ENCODE measurements around the gene DNAAF5.
"Not testable (repeated sequence)": the region's sequence is repeated elsewhere in the genome, so short reads cannot be mapped to it uniquely, and the experiment has no call there.

Gene DNAAF5

DNA sequence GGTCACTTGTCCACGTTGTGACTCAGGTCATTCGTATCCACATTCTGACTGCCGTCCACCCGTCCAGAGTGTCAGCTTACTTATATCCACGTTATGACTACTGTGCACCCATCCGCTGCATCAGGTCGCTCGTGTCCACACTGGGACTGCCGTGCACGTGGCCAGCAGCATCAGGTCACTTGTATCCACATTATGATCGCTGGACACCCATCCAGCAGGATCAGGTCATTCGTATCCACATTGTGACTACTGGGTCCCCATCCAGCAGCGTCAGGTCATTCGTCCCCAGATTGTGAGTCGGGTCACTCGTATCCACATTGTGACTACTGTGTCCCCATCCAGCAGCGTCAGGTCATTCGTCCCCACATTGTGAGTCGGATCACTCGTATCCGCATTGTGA, 58.5 kb downstream of the DNAAF5 start:
- no peak for FAIRE-seq

DNA sequence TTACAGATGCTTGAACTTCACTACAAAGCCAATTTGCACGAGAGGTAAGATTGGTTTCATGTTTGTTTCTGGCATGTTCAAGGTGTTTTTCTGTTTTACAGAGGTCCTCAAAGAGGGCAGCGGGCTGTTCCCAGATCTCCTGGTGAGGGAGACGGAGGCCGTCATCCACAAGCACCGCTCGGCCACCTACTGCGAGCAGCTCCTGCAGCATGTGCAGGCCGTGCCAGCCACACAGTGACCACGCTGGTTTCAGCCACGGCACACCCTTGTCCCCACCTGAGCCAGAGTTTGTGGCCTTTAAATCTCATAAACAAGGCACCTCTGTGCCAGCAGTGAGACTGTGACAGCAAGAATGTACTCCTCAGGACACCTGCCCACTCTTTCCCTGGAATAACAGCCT, 58.9 kb downstream of the DNAAF5 start:
- FAIRE-seq: no peak

DNA sequence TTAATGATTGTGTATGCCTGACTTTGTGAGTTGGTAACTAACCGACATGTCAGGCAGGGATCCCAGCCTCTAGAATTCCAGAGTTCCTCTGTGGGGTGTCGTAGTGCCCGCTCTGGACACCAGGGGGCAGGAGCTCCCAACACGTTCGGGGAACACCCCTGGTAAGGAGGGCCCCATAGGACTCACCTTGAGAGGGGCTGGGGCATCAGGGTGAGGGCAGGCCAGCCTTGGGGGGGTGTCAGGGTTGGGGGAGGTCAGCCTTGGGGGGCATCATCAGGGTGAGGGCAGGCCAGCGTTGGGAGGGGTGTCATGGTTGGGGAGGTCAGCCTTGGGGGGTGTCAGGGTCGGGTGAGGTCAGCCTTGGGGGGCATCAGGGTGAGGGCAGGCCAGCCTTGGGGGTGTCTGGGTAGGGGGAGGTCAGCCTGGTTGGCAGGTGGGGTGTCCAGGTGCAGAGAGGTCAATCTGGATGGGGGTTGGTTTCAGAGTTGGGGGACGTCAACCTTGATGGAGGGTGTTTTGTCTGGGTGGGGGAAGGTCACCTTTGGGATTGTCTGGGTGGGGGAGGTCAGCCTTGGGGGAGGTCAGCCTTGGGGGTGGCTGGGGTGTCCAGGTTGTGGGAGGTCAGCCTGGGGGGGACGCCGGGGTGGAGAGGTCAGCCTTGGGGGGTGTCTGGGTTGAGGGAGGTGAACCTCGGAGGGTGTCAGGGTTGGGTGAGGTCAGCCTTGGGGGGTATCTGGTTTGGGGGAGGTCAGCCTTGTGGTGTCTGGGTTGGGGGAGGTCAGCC, 60.2 kb downstream of the DNAAF5 start:
- FAIRE-seq: no peak

DNA sequence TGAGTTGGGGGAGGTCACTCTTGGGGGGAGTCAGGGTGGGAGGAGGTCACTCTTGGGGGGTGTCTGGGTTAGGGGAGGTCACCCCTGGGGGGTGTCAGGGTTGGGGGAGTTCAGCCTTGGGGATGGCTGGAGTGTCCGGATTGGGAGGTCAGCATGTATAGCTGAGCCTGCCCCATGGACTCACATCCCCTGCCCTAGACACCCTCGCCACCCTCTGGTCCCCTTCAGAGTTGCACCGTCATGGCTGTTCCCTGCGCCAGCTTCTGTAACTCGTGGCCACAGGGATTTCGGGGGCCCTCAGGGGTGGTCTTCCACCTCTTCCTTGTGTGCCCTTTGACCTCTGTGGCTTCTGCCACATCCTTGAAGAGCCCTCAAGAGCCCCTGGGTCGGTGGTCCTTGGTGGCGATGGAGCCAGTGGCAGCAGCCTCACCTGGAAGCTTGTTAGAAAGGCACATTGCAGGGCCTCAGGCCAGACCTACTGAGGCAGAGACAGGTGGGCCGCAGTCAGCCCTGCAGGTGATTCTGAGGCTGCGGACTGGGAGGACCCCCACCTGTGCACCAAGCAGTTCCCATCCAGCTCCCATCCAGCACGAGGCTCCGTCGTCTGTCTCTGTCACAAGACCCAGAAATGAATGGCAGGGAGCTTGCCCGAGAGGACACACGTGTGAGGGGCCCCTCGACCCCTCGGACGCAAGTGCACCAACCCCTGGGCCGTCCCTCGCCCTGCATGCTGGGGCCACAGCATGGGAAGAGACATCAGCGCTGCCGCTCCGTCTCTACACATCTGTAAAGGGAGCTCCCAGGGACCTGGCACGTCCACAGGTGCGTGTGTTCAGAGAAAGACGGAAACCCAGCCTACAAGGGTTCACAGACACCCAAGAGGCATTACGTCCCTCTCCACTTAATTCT, 61.1 kb downstream of the DNAAF5 start:
- no peak for FAIRE-seq

DNA sequence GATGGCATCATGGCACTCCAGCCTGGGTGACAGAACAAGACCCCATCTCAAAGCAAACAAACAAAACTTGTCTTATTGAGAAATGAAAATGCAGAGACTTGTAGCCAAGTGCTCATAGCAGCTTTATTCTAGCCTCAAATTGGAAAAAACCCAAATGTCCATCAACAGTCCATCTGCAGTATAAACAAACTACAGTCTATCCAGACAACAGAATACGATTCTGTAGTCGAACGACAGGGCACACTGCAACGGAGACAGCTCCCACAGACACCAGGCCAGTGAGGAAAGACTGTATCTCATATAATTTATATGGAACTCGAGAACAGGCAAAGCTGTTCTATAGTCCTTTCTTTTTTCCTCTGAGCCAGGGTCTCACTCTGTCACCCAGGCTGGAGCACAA, 65.0 kb downstream of the DNAAF5 start:
- no peak for FAIRE-seq

DNA sequence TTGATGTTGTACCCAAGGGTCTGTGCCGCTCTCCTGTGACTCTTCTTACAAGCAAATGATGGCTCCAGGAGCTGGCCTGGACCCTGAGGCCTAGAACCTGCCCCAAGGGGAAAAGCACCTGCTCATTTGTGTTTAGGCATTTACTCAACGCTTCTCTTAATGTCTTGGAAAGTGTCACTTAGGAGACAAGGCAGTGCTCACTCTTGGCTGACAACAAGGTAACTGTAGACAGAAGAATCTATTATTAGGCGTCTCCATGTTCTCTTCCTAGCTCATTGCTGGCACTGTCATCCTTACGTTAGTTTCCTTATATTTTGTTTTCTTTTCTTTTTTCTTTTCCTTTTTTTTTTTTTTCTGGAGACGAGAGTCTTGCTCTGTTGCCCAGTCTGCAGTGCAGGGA, 67.7 kb downstream of the DNAAF5 start:
- FAIRE-seq: no peak

DNA sequence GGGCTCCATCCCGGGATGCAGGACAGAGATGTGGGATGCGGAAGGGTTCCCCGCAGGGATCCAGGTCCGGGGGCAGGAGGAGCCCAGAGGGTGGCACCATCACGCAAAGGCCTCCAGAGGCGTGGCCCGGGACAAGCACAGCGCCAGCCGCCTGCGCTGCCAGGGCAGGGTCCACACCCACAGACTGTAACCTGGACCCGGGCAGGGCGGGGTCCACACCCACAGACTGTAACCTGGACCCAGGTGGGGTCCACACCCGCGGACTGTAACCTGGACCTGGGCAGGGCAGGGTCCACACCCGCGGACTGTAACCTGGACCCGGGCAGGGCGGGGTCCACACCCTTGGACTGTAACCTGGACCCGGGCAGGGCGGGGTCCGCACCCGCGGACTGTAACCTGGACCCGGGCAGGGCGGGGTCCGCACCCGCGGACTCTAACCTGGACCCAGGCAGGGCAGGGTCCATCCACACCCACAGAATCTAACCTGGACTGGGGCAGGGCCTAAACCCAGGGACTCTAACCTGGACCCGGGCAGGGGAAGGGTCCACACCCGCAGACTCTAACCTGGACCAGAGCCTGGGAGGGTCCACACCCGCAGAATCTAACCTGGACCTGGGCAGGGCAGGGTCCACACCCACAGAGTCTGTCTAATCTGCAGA, 68.3 kb downstream of the DNAAF5 start:
- FAIRE-seq: no peak

DNA sequence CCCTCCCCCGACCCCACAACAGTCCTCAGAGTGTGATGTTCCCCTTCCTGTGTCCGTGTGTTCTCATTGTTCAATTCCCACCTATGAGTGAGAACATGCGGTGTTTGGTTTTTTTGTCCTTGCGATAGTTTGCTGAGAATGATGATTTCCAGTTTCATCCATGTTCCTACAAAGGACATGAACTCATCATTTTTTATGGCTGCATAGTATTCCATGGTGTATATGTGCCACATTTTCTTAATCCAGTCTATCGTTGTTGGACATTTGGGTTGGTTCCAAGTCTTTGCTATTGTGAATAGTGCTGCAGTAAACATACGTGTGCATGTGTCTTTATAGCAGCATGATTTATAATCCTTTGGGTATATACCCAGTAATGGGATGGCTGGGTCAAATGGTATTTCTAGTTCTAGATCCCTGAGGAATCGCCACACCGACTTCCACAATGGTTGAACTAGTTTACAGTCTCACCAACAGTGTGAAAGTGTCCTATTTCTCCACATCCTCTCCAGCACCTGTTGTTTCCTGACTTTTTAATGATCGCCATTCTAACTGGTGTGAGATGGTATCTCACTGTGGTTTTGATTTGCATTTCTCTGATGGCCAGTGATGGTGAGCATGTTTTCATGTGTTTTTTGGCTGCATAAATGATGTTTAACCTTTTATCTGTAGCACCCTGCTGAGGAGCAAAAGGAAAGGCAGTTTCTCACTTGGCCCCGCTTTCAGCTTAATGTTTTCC, 70.1 kb downstream of the DNAAF5 start:
- not testable (repeated sequence) for FAIRE-seq

DNA sequence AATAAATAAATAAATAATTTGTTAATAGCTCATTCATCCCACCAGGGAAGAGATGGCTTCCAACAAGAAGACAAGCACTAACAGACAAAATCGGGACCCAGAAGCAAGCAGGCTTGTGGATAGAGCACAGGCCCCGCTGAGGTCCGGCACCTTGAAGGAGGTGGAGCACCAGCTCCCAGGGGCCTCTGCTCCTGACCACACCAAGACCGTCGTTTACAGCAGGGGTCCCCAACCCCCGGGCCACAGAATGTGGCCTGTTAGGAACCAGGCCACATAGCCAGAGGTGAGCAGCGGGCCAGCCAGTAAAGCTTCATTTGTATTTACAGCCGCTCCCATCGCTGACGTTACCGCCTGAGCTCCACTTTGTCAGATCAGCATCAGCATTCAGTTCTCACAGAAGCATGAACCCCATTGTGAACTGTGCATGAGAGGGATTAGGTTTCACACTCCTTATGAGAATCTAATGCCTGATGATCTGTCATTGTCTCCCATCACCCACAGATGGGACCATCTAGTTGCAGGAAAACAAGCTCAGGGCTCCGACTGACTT, 72.5 kb downstream of the DNAAF5 start:
- FAIRE-seq: no peak

DNA sequence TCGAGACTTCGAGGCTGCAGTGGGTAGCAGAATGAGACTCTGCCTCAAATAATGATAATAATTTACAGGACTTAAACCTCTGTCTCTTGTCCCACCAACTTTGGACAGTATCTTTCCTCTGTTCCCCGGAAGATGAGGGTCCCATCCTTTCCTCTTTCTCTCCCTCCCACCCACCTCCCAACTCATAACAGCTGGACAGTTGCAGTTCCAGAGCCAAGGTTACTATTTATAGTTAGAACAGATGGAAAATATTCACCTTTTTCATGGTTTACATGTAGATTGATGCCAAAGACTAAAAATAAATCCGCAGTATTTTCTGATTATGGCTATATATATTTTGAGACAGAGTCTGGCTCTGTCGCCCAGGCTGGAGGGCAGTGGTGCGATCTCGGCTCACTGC, 74.2 kb downstream of the DNAAF5 start:
- no peak for FAIRE-seq

DNA sequence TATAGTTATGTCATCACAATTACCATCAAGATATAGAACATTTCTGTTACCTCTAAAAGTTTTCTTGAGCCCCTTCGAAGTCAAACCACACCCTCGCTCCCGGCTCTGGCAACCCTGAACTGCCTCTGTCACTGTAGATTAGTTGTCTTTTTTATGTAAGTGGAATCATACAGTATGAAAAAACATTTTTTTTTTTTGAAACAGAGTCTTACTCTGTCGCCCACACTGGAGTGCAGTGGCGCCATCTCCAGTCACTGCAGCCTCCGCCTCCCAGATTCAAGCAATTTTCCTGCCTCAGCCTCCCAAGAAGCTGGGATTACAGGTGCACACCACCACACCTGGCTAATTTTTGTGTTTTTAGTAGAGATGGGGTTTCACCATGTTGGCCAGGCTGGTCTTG, 74.9 kb downstream of the DNAAF5 start:
- FAIRE-seq: not testable (repeated sequence)

DNA sequence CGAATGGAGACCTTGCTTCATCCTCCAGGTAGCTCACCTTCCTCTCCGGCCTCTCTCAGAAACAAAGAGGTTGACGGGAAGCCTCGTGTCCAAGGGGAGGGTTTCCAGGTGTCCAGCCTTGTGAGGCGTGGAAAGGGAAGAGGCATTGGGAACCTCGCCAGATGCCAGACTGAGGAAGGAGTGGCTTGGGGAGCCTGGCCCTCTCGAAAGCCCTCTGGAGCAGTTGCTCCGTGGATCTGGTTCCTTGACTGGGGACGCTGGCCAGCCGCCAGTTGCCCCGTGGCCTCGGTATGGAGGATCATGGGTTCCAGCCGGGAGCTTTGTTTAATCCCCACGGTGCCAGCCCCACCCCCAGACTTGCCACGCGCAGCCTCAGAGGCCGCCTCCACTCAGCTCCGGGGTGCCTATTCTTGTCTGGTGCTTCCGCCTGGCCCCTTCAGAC, 75.5 kb downstream of the DNAAF5 start:
- no peak for FAIRE-seq

DNA sequence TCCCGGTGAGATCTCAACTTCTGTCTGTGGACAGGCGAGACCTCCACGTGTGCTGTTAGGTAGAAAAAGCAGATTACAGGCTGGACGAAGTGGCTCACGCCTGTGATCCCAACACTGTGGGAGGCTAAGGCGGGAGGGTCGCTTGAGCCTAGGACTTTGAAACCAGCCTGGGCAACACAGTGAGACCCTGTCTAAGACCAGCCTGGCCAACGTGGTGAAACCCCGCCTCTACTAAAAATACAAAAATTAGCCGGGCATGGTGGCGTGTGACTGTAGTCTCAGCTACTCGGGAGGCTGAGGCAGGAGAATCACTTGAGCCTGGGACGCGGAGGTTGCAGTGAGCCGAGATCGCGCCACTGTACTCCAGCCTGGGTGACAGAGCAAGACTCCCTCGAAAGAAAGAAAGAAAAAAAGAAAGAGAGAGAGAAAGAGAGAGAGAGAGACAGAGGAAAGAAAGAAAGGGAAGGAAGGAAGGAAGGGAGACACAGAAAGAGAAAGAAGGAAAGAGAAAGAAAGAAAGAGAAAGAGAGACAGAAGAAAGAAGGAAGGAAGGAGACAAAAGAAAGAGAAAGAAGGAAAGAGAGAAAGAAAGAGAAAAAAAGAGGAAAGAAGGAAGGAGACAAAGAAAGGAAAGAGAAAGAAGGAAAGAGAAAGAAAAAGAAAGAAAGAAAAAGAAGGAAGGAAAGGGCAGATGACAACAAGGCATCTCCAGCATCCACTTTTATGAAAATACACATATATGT, 76.2 kb downstream of the DNAAF5 start:
- no peak for FAIRE-seq

DNA sequence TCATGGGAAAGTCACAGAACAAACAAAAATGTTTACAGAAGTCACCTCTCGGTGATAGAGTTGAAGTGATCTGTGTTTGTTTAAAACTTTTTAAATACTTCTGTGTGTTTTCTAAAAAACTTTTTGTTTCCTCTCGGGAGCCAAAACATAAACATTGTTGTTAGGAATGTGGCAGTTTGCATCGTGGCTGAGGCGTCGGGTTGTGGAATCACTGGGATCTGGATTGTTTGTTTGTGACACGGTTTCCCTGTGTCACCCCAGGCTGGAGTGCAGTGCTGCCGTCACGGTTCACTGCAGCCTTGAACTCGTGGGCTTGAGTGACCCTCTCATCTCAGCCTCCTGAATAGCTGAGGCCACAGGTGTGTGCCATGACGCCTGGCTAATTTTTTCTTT, 76.7 kb downstream of the DNAAF5 start:
- no peak for FAIRE-seq

DNA sequence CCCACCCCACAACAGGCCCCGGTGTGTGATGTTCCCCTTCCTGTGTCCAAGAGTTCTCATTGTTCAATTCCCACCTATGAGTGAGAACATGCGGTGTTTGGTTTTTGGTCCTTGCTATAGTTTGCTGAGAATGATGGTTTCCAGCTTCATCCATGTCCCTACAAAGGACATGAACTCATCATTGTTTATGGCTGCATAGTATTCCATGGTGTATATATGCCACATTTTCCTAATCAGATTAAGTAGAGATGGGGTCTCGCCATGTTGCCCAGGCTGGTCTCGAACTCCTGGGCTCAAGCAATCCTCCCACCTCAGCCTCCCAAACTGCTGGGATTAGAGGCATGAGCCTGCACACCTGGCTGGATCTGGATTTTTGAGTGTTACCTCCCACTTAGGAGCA, 77.3 kb downstream of the DNAAF5 start:
- FAIRE-seq: not testable (repeated sequence)

DNA sequence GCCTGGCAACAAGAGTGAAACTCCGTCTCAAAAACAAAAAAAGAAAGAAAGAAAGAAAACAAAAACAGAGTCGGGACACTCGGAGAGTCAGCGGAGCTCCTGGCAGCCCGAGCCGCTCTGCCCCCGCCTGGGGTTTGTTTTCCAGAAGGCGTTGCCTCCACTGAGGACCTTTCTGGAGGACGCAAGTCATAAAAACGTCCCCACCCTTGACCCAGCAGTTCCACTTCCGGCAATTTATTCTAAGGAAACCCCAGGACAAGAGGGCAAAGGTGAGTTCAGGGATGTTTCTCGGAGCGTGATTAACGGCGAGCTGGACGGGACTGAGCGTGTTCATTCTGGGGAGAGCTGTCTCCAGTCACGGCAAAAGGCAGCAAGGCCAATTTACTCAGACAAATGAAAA, 78.8 kb downstream of the DNAAF5 start:
- FAIRE-seq: no peak

DNA sequence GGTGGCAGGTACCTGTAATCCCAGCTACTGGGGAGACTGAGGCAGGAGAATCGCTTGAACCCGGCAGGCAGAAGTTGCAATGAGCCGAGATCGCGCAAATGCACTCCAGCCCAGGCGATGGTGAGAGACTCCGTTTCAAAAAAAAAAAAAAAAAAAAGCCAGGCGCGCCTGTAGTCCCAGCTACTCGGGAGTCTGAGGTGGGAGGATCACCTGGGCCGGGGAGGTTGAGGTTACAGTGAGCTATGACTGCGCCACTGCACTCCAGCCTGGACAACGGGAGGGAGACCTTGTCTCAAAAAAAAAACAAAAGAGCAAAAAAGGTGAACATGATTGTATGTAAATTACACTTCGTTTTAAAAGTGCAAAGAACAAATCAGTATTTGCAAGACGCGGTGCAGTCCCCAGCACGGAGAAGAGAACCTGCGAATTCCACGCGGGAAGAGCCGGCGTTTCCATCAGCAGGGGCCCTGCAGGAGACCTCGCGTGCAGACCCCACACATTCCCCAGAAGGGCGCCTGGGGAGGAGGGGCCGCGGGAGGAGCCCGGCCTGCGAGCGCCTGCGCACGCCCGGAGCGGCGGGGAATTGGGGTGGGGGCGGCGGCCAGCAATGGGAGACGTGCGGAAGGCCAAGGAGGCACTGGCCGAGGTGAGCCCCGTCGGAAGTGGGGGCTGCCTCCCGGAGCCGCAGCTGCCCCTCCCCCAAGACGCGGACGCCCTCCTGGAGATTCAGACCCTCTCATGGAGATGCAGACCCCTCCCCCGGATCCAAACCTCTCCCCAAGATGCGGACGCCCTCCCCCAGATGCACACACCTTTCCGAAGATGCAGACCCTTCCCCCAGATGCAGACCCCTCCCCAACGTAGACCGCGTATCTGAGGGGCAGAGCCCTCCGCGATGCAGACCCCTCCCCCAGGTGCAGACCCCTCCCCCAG, 89.1 kb downstream of the DNAAF5 start:
- no peak for FAIRE-seq

DNA sequence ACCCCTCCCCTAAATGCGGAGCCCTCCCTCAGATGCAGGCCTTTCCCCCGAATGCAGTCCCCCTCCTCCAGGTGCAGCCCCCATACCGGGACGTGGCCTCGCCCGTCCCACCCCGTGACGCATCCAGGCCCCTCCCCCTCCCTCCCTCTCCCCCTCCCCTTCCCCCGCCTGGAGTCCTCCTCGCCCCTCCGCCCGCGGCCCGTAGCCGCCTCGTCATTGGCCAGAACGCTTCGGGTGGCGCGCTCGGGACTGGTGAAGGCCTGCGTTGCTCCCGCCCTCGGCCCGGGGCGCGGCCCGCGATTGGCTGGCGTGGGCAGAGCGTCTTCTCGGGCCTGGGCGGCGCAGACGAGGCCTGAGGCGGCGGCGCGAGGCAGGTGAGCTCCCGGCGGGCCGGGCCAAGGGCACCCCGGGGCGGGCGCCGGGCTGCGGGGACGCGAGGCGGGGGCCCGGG, 89.8 kb downstream of the DNAAF5 start:
- no peak for FAIRE-seq

DNA sequence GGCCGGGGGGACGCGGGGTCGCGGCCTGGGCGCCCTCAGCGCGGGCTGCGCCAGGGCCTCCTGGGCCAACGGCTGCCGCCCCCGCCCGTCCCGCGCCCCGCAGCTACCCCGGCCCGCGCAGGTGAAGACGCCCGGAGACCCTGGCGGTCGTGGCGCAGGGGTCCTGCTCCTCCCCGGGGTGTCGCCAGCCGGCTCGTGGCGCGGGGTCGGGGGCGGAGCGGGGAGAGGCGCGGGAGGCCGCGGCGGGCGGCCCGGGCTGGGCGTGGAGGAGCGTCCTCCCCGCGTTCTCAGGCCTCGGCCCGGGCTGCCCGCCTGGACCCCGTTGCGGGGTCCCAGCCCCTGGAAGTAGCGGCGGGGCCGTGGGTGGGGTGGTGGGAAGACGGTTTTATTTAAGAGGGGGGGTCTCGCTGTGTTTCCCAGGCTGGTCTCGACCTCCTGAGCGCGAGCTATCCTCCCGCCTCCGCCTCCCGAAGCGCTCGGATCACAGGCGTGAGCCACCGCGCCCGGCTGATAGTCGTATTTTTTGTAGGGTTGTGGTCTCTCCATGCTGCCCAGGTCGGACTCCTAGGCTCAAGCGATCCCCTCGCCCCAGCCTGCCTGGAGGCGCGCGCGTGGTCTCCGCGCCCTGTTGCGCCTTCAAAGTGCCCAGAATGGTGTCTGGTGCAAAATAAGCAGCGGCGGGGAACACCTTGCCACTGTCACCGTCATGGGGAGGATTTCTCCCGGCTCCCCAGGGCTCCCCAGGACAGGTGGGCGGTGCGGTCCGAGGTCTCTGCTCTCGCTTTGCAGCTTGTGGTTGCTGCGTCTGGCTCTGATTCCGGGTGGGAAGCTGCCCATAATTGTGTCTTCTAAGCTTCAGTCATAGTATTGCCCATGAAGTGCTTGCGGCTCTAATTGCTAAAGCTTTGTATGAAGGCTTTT, 90.5 kb downstream of the DNAAF5 start:
- no peak for FAIRE-seq
